Colonic mucosa (tissue), 4 donors: Measurements from ENCODE around the gene LPGAT1. TPM values are rescaled to one million over a fixed set of nuclear protein-coding genes. Genes with fewer than 3 reads are reported as not detected.

Experiments used
- DNase-seq: peaks from one replicate; pipeline ENCODE4 v3.0.0-alpha.2; 2020
- H3K27ac ChIP-seq: fragments of 200-600 bp; one replicate; pipeline ENCODE4 v1.8.0; 2021
- H3K27me3 ChIP-seq: fragments of 200-600 bp; one replicate; pipeline ENCODE4 v1.8.0; 2021
- H3K36me3 ChIP-seq: fragments of 200-600 bp; one replicate; pipeline ENCODE4 v1.8.0; 2021
- H3K4me1 ChIP-seq: fragments of 200-600 bp; one replicate; pipeline ENCODE4 v1.8.0; 2021; ENCODE audit warnings: mild to moderate bottlenecking
- H3K4me3 ChIP-seq: fragments of 200-600 bp; one replicate; pipeline ENCODE4 v1.8.0; 2021
- H3K9ac ChIP-seq, 2 donors: one replicate each; pipeline ENCODE4 v1.7.0; 2013; ENCODE audit warnings: control low read depth in 2 of 2, low read depth in 2 of 2, low read length in 2 of 2
- H3K9me3 ChIP-seq: fragments of 200-600 bp; one replicate; pipeline ENCODE4 v1.8.0; 2021
- intact Hi-C: fragments of 100-400 bp; cut with DNase I; formaldehyde crosslinking; loops from one replicate; pipeline ENCODE4 v1.14.1; 2022
- total RNA-seq, 2 donors: library from RNA; stranded (reverse); fragmentation: NEBNext Ultra II Directional in 1 of 2; extraction: Animal tissue kit (Norgen Biotek cat#: 25700) in 1 of 2; gene quantifications; one replicate each; pipeline ENCODE4 v1.2.1, GENCODE V29; 2021
- TF ChIP-seq, protein P1 (sequence below): fragments of 200-600 bp; IDR thresholded peaks from one replicate; pipeline ENCODE4 v1.8.0; 2022; ENCODE audit warnings: antibody characterized with exemption, mild to moderate bottlenecking
- donor health status: healthy.
- donor health status: DM: no; HTN: no; CAD: no.
- donor health status: DM: no; HTN: no; CAD: no.

The LPGAT1 gene
- total RNA-seq, 2 donors from 2014 or later = 44.2 to 50.8 TPM

DNA sequence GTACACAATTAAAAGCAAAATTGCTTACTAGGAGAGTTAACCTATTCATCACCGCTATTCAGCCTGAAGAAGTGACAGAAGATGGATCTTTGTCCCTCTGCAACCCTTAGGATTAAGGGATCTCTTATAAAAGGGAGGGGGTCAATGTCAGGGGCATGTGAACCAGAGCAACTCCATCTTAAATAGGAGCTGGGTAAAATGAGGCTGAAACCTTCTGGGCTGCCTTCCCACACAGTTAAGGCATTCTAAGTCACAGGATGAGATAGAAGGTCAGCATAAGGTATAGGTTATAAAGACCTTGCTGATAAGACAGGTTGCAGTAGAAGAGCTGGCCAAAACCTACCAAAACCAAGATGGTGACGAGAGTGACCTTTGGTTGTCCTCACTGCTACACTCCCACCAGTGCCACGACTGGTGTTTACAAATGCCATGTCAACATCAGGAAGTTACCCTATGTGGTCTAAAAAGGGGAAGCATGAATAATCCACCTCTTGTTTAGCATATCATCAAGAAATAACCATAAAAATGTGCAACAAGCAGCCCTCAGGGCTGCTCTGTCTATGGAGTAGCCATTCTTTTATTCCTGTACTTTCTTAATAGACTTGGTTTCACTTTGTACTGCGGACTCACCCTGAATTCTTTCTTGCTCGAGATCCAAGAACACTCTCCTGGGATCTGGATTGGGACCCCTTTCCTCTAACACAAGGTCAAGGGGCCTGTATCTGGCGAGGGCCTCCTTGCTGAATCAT is 119.8 kb downstream of the LPGAT1 start:
- H3K4me3 ChIP-seq = no peak overlapping the region
- no peaks in the 10 kb centered on the region for H3K36me3 ChIP-seq
- H3K27ac ChIP-seq = no peak overlapping the region
- TF ChIP-seq, protein P1, sequence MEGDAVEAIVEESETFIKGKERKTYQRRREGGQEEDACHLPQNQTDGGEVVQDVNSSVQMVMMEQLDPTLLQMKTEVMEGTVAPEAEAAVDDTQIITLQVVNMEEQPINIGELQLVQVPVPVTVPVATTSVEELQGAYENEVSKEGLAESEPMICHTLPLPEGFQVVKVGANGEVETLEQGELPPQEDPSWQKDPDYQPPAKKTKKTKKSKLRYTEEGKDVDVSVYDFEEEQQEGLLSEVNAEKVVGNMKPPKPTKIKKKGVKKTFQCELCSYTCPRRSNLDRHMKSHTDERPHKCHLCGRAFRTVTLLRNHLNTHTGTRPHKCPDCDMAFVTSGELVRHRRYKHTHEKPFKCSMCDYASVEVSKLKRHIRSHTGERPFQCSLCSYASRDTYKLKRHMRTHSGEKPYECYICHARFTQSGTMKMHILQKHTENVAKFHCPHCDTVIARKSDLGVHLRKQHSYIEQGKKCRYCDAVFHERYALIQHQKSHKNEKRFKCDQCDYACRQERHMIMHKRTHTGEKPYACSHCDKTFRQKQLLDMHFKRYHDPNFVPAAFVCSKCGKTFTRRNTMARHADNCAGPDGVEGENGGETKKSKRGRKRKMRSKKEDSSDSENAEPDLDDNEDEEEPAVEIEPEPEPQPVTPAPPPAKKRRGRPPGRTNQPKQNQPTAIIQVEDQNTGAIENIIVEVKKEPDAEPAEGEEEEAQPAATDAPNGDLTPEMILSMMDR = no peak
- H3K9ac ChIP-seq = no peak overlapping the region
- no peaks in the 10 kb centered on the region for H3K4me1 ChIP-seq
- intact Hi-C loops = no loop called here
- H3K9me3 ChIP-seq = no peaks in the 10 kb centered on the region
- no peaks in the 10 kb centered on the region for H3K27me3 ChIP-seq
- no peak for DNase-seq

DNA sequence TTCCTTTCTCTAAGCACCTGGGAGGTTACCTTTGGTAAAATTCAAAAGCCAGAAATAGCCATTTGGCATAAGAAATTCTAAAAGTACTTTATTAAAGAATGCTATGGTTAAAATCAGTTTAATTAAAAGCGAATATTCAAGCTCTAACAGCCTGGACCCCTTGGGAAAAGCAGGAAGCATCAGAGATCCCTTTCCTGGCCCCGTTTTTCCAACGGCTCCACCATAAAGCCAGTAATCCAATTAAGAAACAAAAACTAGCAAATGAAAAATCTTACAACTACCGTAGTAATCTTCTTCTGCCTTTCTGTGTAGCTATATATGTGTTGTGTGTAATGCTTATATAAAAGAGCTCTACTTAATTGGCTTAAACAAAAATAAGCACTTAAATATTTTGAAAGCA is 121.6 kb downstream of the LPGAT1 start:
- TF ChIP-seq, protein P1 = no peak
- H3K9me3 ChIP-seq = no peaks in the 10 kb centered on the region
- no peaks in the 10 kb centered on the region for H3K4me1 ChIP-seq
- H3K36me3 ChIP-seq = no peaks in the 10 kb centered on the region
- no peak overlapping the region for H3K9ac ChIP-seq
- no peak overlapping the region for H3K27ac ChIP-seq
- intact Hi-C loops = no loop called here
- DNase-seq = no peak
- H3K27me3 ChIP-seq = no peaks in the 10 kb centered on the region
- no peak overlapping the region for H3K4me3 ChIP-seq

DNA sequence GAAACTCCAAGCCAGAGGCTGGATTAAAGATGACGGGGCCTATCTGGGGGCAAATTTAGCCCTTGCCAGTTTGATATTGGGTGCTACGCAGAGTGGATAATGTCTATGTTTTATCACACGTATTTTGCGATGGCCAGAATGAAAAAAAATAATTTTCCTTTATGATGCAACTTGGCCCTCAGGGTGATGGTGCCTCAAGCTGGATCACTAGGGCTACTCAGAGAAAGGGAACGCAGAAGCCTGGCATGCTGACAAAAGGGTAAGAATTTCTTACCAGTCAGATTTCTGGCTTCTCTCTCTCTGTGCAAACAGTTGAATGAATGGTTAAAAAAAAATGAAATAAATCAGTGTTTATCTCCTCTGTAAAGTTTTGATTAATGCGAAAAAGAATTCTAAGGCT is 122.6 kb downstream of the LPGAT1 start:
- Histone ChIP-seq H3K27ac (no peak overlapping the region), H3K4me1 (no peaks in the 10 kb centered on the region), H3K36me3 (no peaks in the 10 kb centered on the region), H3K4me3 (no peak overlapping the region), H3K27me3 (no peaks in the 10 kb centered on the region), H3K9me3 (no peaks in the 10 kb centered on the region), H3K9ac (no peak overlapping the region)
- intact Hi-C loops = no loop called here
- DNase-seq = no peak
- TF ChIP-seq, protein P1 = no peak

DNA sequence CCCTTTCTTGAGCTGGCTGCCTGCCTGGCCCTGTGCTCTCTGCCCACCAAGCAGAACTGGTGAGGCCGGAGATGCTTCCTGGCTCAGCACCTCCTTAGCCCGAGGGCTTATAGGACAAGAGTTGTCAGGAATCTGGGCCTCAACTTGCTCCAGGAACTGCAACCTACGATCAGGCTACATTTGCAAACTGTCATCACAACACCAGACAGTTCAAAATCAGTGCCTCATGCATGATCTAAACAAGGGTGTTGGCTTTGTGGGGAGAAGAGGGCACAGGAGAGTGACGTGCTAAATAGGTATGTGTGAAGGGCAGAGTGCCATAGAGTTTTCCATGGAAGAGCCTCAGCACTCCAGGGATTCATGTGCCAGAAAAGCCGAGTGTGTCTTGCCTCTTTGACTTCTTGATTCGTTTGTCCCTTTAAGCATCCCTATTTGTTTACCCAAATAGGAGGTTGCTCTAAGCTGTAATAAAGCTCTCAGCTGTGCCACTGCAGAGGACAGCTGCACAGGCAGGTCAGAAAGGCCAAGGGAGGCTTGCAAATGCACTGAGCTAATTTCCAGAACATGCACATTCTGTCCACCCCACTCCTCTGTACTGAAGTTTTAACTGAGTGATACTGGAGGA is 125.0 kb downstream of the LPGAT1 start:
- Histone ChIP-seq H3K9ac (no peak overlapping the region), H3K9me3 (no peaks in the 10 kb centered on the region), H3K4me3 (no peak overlapping the region), H3K27me3 (no peaks in the 10 kb centered on the region), H3K36me3 (no peaks in the 10 kb centered on the region), H3K27ac (no peak overlapping the region), H3K4me1 (no peaks in the 10 kb centered on the region)
- no peak for DNase-seq
- intact Hi-C loops = no loop called here
- TF ChIP-seq, protein P1 = no peak

DNA sequence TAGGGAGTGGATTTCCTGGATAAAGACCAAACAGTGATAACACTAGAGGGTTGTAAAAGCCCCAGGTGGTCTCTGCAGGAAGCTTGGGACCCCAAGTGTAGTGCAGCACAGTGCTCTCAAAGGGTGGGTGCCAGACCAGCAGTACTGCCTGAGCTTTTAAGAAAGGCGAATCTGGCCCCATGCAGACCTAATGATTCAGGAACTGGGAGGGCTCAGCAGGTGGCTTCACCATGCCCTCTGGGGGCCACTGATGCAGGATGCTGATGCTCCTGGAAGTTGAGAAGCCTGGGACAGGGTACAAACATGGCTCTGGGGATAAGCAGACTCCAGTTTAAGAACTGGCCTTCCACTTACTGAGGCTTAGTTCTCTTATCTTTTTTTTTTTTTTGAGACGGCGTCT is 126.0 kb downstream of the LPGAT1 start:
- Histone ChIP-seq H3K4me1 (no peaks in the 10 kb centered on the region), H3K9ac (no peak overlapping the region), H3K9me3 (no peaks in the 10 kb centered on the region), H3K27me3 (no peaks in the 10 kb centered on the region), H3K27ac (no peak overlapping the region), H3K36me3 (no peaks in the 10 kb centered on the region), H3K4me3 (no peak overlapping the region)
- TF ChIP-seq, protein P1 = no peak
- intact Hi-C loops = no loop called here
- DNase-seq = no peak
